ENCODE data around the gene SVIL.

DNA sequence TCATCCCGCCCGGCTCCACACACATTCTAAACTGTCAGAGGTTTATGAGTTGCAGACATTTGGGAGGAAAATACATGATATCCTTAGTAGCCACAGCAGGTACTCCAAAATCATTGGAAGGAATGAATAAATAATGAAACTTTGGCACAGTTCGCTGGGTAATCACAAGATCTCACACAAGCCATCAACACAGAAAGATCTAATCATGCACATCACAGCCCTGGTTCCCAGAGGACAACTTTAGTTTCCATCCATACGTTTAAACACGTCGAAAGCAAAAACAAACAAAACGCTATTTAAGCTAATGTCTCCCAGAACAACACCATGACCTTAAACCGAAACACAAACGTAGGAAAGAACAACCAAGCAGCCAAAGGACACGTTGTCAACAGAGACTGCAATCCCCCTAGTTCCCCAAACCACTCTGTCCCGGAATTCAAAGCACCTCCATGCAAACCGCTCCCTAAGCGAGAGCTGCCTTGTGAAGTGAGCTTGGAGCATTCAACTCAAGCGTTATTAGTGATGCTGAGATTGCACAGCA, 12.3 kb downstream of the SVIL start:
- no peak for TF ChIP-seq EP300 (IDR thresholded peaks at IDR 0.05; ENCODE audit: borderline replicate concordance)
- TF ChIP-seq, protein P1, sequence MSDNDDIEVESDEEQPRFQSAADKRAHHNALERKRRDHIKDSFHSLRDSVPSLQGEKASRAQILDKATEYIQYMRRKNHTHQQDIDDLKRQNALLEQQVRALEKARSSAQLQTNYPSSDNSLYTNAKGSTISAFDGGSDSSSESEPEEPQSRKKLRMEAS (IDR thresholded peaks at IDR 0.05): no peak
- no peak for TF ChIP-seq ZBTB7A (IDR thresholded peaks at IDR 0.05; ENCODE audit: low read depth)
- no peak for TF ChIP-seq TEAD4 (IDR thresholded peaks at IDR 0.05)
- TF ChIP-seq CREB1 (IDR thresholded peaks at IDR 0.05; ENCODE audit: low read depth): no peak
- no peak for TF ChIP-seq RAD21 (IDR thresholded peaks at IDR 0.05; ENCODE audit: low read depth)
- TF ChIP-seq EGR1 (IDR thresholded peaks at IDR 0.05): no peak
- no peak for TF ChIP-seq TAF1 (IDR thresholded peaks at IDR 0.05; ENCODE audit: low read depth)
